HFFc6 (cell line): ENCODE data around the gene NXPH1. TPM values are rescaled to one million over a fixed set of nuclear protein-coding genes. Genes with fewer than 3 reads are reported as not detected.

Source experiments
- DNase-seq: peaks from one replicate; pipeline ENCODE4 v3.0.0-alpha.2; 2018
- H3K27ac Mint-ChIP-seq: 2 replicates; pipeline ENCODE4 v1.8.0; 2020; ENCODE audit warnings: mild to moderate bottlenecking, mixed read lengths
- H3K27me3 Mint-ChIP-seq: 2 replicates; pipeline ENCODE4 v1.8.0; 2021; ENCODE audit warnings: mild to moderate bottlenecking, moderate library complexity, mixed read lengths; ENCODE audit not compliant: insufficient read depth
- H3K36me3 Mint-ChIP-seq: 2 replicates; pipeline ENCODE4 v1.8.0; 2021; ENCODE audit warnings: low read depth, mixed read lengths
- H3K4me1 Mint-ChIP-seq: 2 replicates; pipeline ENCODE4 v1.8.0; 2020; ENCODE audit warnings: low read depth, mixed read lengths
- H3K4me3 Mint-ChIP-seq: 2 replicates; pipeline ENCODE4 v1.8.0; 2020; ENCODE audit warnings: mild to moderate bottlenecking, moderate library complexity, mixed read lengths
- H3K9me3 Mint-ChIP-seq: 2 replicates; pipeline ENCODE4 v1.8.0; 2020; ENCODE audit warnings: mild to moderate bottlenecking, mixed read lengths
- total RNA-seq, 6 experiments: library from RNA; stranded (reverse); fragmentation: NEBNext Ultra II Directional; extraction: Animal tissue kit (Norgen Biotek cat#: 25700); gene quantifications; 2 replicates in 1 of 6; 3 replicates in 5 of 6; pipeline ENCODE4 v1.2.3, GENCODE V29; 2021
- TF ChIP-seq, protein P1 (sequence below): fragments of 200-600 bp; sonication (generic); IDR thresholded peaks from 2 replicates; pipeline ENCODE4 v1.5.0; 2021; ENCODE audit warnings: antibody characterized with exemption, mild to moderate bottlenecking

Gene NXPH1
- total RNA-seq, 6 experiments from 2014 or later, result not detected

DNA sequence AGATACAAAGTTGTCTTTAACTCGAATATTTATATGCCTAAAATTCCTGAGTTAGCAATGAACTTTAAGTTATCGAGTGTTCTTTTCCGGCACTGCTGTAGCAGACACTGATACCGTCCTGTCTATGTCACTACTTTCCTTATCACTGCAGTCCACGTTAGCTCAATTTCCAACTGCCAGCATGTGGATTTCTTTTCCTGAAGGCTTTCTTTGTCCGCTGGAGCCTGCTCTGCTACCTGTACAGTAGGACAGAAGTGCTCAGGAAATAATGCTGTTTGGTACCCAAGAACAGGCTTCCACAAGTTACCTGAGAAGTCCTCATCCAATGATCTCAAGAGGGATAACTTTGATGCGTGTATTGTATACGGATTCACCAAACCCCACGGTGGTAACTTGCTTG, 329.4 kb downstream of the NXPH1 start:
- Mint-ChIP-seq H3K27ac (no peak overlapping the region), H3K4me3 (no peak overlapping the region), H3K27me3 (no peaks in the 10 kb centered on the region), H3K36me3 (no peaks in the 10 kb centered on the region), H3K4me1 (no peaks in the 10 kb centered on the region), H3K9me3 (peaks cover 28% of the 10 kb centered on the region)
- no peak for DNase-seq
- TF ChIP-seq, protein P1, sequence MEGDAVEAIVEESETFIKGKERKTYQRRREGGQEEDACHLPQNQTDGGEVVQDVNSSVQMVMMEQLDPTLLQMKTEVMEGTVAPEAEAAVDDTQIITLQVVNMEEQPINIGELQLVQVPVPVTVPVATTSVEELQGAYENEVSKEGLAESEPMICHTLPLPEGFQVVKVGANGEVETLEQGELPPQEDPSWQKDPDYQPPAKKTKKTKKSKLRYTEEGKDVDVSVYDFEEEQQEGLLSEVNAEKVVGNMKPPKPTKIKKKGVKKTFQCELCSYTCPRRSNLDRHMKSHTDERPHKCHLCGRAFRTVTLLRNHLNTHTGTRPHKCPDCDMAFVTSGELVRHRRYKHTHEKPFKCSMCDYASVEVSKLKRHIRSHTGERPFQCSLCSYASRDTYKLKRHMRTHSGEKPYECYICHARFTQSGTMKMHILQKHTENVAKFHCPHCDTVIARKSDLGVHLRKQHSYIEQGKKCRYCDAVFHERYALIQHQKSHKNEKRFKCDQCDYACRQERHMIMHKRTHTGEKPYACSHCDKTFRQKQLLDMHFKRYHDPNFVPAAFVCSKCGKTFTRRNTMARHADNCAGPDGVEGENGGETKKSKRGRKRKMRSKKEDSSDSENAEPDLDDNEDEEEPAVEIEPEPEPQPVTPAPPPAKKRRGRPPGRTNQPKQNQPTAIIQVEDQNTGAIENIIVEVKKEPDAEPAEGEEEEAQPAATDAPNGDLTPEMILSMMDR, result no peak

DNA sequence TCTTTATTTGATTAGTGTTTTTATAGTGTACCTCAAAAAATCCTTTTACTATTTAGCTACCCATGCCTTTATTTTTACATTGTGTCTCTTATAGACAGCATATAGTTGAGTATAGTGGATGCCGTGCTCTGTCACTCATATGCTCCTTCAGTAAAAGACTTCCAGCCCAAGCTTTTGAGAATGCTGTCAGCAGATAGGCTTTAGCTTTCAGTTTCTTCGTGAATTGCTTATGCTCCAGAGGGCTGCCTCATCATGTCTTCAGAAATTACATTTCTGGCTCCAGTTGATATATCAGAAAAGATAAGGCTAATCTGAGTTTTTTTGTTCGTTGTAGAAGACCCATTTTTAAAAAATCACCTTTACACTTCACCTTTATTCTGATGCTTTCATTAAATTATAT, 332.0 kb downstream of the NXPH1 start:
- no peaks in the 10 kb centered on the region for H3K4me1 Mint-ChIP-seq
- H3K27ac Mint-ChIP-seq, result no peak overlapping the region
- no peaks in the 10 kb centered on the region for H3K27me3 Mint-ChIP-seq
- DNase-seq, result no peak
- peaks cover 23% of the 10 kb centered on the region for H3K9me3 Mint-ChIP-seq
- no peaks in the 10 kb centered on the region; the same call in 1 of the 2 replicates for H3K36me3 Mint-ChIP-seq
- TF ChIP-seq, protein P1, result no peak
- H3K4me3 Mint-ChIP-seq, result no peak overlapping the region

- TF ChIP-seq, protein P1, result no peak
- no peaks in the 10 kb centered on the region for H3K27me3 Mint-ChIP-seq
- H3K27ac Mint-ChIP-seq, result no peak overlapping the region
- peaks cover 52% of the 10 kb centered on the region for H3K9me3 Mint-ChIP-seq
- H3K36me3 Mint-ChIP-seq, result no peaks in the 10 kb centered on the region; the same call in 1 of the 2 replicates
- no peak for DNase-seq
- H3K4me3 Mint-ChIP-seq, result no peak overlapping the region
- H3K4me1 Mint-ChIP-seq, result no peaks in the 10 kb centered on the region
Measured at GRCh38 chr7:8773518-8773917, 340.1 kb downstream of the NXPH1 start.

GRCh38 chr7:8778459-8778858, 345.1 kb downstream of the NXPH1 start:
- no peak overlapping the region for H3K27ac Mint-ChIP-seq
- H3K9me3 Mint-ChIP-seq, result peaks cover 56% of the 10 kb centered on the region
- TF ChIP-seq, protein P1, result no peak
- DNase-seq, result no peak
- no peaks in the 10 kb centered on the region for H3K4me1 Mint-ChIP-seq
- H3K36me3 Mint-ChIP-seq, result no peaks in the 10 kb centered on the region; the same call in 1 of the 2 replicates
- H3K4me3 Mint-ChIP-seq, result no peak overlapping the region
- H3K27me3 Mint-ChIP-seq, result no peaks in the 10 kb centered on the region; the same call in 1 of the 2 replicates

- H3K36me3 Mint-ChIP-seq, result no peaks in the 10 kb centered on the region; the same call in 1 of the 2 replicates
- TF ChIP-seq, protein P1, result no peak
- H3K9me3 Mint-ChIP-seq, result peaks cover 44% of the 10 kb centered on the region
- no peaks in the 10 kb centered on the region; the same call in 1 of the 2 replicates for H3K27me3 Mint-ChIP-seq
- H3K4me3 Mint-ChIP-seq, result no peak overlapping the region
- no peaks in the 10 kb centered on the region for H3K4me1 Mint-ChIP-seq
- no peak for DNase-seq
- H3K27ac Mint-ChIP-seq, result no peak overlapping the region
Measured at GRCh38 chr7:8781166-8781565, 347.8 kb downstream of the NXPH1 start.

- Mint-ChIP-seq H3K27ac (no peak overlapping the region), H3K4me3 (no peak overlapping the region), H3K27me3 (no peaks in the 10 kb centered on the region; the same call in 1 of the 2 replicates), H3K4me1 (no peaks in the 10 kb centered on the region), H3K36me3 (no peaks in the 10 kb centered on the region; the same call in 1 of the 2 replicates), H3K9me3 (peaks cover 43% of the 10 kb centered on the region)
- DNase-seq, result no peak
- TF ChIP-seq, protein P1, result no peak
Measured at GRCh38 chr7:8783229-8783628, 349.8 kb downstream of the NXPH1 start.
